HepG2 (cell line): ENCODE data around the gene SEMA3B. TPM values are rescaled to one million over a fixed set of nuclear protein-coding genes. Genes with fewer than 3 reads are reported as not detected.

Source experiments
- AGO2 ChIP-seq: fragments of 200-400 bp; formaldehyde crosslinking; optimal IDR thresholded peaks from 2 replicates; pipeline ENCODE3; 2017; ENCODE audit warnings: mild to moderate bottlenecking, low read depth, low read length, moderate library complexity
- DMAP1 ChIP-seq: IDR thresholded peaks from 2 replicates; pipeline ENCODE4 v1.6.1; 2016
- DMTF1 ChIP-seq: sonication (generic); formaldehyde crosslinking; IDR thresholded peaks from 2 replicates; pipeline ENCODE4 v1.4.0; 2020; ENCODE audit warnings: mild to moderate bottlenecking, missing genetic modification reagents
- GMEB1 ChIP-seq: sonication (generic); formaldehyde crosslinking; IDR thresholded peaks from 2 replicates; pipeline ENCODE4 v1.5.1; 2020; ENCODE audit warnings: missing genetic modification reagents, mild to moderate bottlenecking, borderline replicate concordance
- HOXA7 ChIP-seq: sonication (generic); formaldehyde crosslinking; IDR thresholded peaks from 2 replicates; pipeline ENCODE4 v1.8.1; 2022; ENCODE audit warnings: mild to moderate bottlenecking, missing genetic modification reagents, moderate library complexity
- NR1H2 ChIP-seq: sonication (generic); formaldehyde crosslinking; IDR thresholded peaks from 2 replicates; pipeline ENCODE4 v1.8.1; 2022; ENCODE audit warnings: low read depth, missing genetic modification reagents, borderline replicate concordance
- REST ChIP-seq, 2 experiments: IDR thresholded peaks; 2 replicates each; pipeline ENCODE4 v1.6.1; 2011 to 2012; ENCODE audit warnings: low read length in 2 of 2, borderline replicate concordance in 1 of 2, low read depth in 1 of 2, mild to moderate bottlenecking in 1 of 2, moderate library complexity in 1 of 2
- TOE1 ChIP-seq: sonication (generic); formaldehyde crosslinking; IDR thresholded peaks from 2 replicates; pipeline ENCODE4 v1.4.0; 2020; ENCODE audit warnings: mild to moderate bottlenecking, missing genetic modification reagents
- ZBTB38 ChIP-seq: sonication (generic); formaldehyde crosslinking; IDR thresholded peaks from 2 replicates; pipeline ENCODE4 v1.5.1; 2020; ENCODE audit warnings: mild to moderate bottlenecking, missing genetic modification reagents
- ZNF260 ChIP-seq: sonication (generic); formaldehyde crosslinking; IDR thresholded peaks from 2 replicates; pipeline ENCODE4 v1.4.0; 2020; ENCODE audit warnings: missing genetic modification reagents, low read depth, mild to moderate bottlenecking, borderline replicate concordance
- ZNF616 ChIP-seq: sonication (generic); formaldehyde crosslinking; IDR thresholded peaks from 2 replicates; pipeline ENCODE4 v1.5.0; 2020; ENCODE audit warnings: low read depth, mild to moderate bottlenecking, missing genetic modification reagents
- ZNF709 ChIP-seq: sonication (generic); formaldehyde crosslinking; IDR thresholded peaks from 2 replicates; pipeline ENCODE4 v1.5.0; 2020; ENCODE audit warnings: mild to moderate bottlenecking, missing genetic modification reagents
- ZXDC ChIP-seq: sonication (generic); formaldehyde crosslinking; IDR thresholded peaks from 2 replicates; pipeline ENCODE4 v1.5.0; 2020; ENCODE audit warnings: mild to moderate bottlenecking, missing genetic modification reagents
- polyA plus RNA-seq, 8 experiments: library from polyadenylated mRNA; depleted of rRNA in 3 of 8; stranded (reverse) in 7 of 8; unstranded in 1 of 8; fragments of >200 nt; fragmentation: Illumina TruSeq in 4 of 8; extraction: Trizol in 4 of 8; gene quantifications; 2 replicates each; pipeline versions ENCODE4 v1.2.1 to v1.2.3, GENCODE V29; 2011 to 2016; ENCODE audit warnings: low read depth in 4 of 8, missing spikeins in 1 of 8, mixed read lengths in 1 of 8; ENCODE audit not compliant: insufficient read depth in 1 of 8
- total RNA-seq, 5 experiments: library from RNA; depleted of rRNA; stranded (reverse); fragments of >200 nt; fragmentation: Illumina TruSeq; extraction: Trizol; gene quantifications; 2 replicates each; pipeline ENCODE4 v1.2.3, GENCODE V29; 2016; ENCODE audit warnings: low read depth in 1 of 5

Gene SEMA3B
- total and polyA plus RNA-seq, 2 of the 13 experiments (the other 11 are each of a cell fraction or from before 2014, with no cell fraction given) = 93.2 to 158 TPM

GRCh38 chr3:50260027-50260941, 8.7 kb upstream of the SEMA3B start (continued):
- TF ChIP-seq REST (IDR thresholded peaks at IDR 0.05; ENCODE audit: borderline replicate concordance in 1 of 2, low read depth in 1 of 2, low read length in 2 of 2) = no peak
- no peak for TF ChIP-seq ZXDC (CRISPR knock-in tag)
- no peak for TF ChIP-seq ZNF260 (CRISPR knock-in tag)
- TF ChIP-seq ZNF709 (CRISPR knock-in tag) = peak; percentile 42
- TF ChIP-seq NR1H2 (CRISPR knock-in tag) = no peak
- TF ChIP-seq GMEB1 (CRISPR knock-in tag) = no peak
- no peak for TF ChIP-seq ZNF616
- TF ChIP-seq ZBTB38 (CRISPR knock-in tag) = peak; percentile 77; the same call in 1 of the 2 replicates
- peak; percentile 70; the same call in 1 of the 2 replicates for TF ChIP-seq TOE1 (CRISPR knock-in tag)
- TF ChIP-seq HOXA7 (CRISPR knock-in tag) = no peak
- TF ChIP-seq AGO2 = peak; percentile 79
- peak; percentile 78; the same call in 1 of the 2 replicates for TF ChIP-seq DMAP1 (CRISPR knock-in tag)
- no peak for TF ChIP-seq DMTF1 (CRISPR knock-in tag)
